GM19397 (cell line): ENCODE measurements around the gene RSPH3.

Experiments used
- ATAC-seq: cut with Tn5 transposase; IDR thresholded peaks from one replicate; pipeline ENCODE4 v1.9.1; 2021; ENCODE audit warnings: mild to moderate bottlenecking, moderate library complexity; ENCODE audit not compliant: unreplicated experiment

RSPH3 gene

GRCh38 chr6:158938811-158939254 lies 61.2 kb downstream of the RSPH3 start:
- no peak for ATAC-seq

- no peak for ATAC-seq
Measured at GRCh38 chr6:158938220-158938619, 61.8 kb downstream of the RSPH3 start.

- no peak for ATAC-seq
Measured at GRCh38 chr6:158934157-158934556, 65.8 kb downstream of the RSPH3 start.

GRCh38 chr6:158933079-158933595 lies 66.9 kb downstream of the RSPH3 start:
- no peak for ATAC-seq

GRCh38 chr6:158928068-158928467 lies 71.9 kb downstream of the RSPH3 start:
- ATAC-seq: no peak

GRCh38 chr6:158926414-158926813 lies 73.6 kb downstream of the RSPH3 start:
- ATAC-seq: no peak

GRCh38 chr6:158924499-158925455 lies 75.2 kb downstream of the RSPH3 start:
- ATAC-seq: no peak

- no peak for ATAC-seq
Measured at GRCh38 chr6:158923805-158924498, 76.0 kb downstream of the RSPH3 start.
